Activated CD8-positive, alpha-beta memory T cell treated with anti-CD3 and anti-CD28 coated beads for 36 hours (primary cell): ENCODE measurements around the gene ZNF669. TPM values are rescaled to one million over a fixed set of nuclear protein-coding genes. Genes with fewer than 3 reads are reported as not detected.

Source experiments
- CTCF ChIA-PET: fragments of 350-600 bp; sonication (Branson Sonifier 250); formaldehyde crosslinking; loops from one replicate; lab custom pipeline; 2021; ENCODE audit warnings: antibody characterized with exemption; lab: Charles Lee
- POLR2A ChIA-PET: fragments of 350-600 bp; sonication (Branson Sonifier 250); formaldehyde crosslinking; loops from one replicate; lab custom pipeline; 2021; ENCODE audit warnings: antibody characterized with exemption; lab: Charles Lee
- total RNA-seq, 2 experiments: library from RNA; stranded (reverse); gene quantifications; one replicate each; pipeline ENCODE4 v1.2.3, GENCODE V29; 2021

The ZNF669 gene
- total RNA-seq, 2 experiments from 2014 or later = 7.2 to 8.7 TPM

- CTCF ChIA-PET = no interaction called here
These were observed 25.7 kb downstream of the ZNF669 start, which contains the start of gene ZNF670 for GRCh38 chr1:247078258-247079140. Gene ZNF670 (minus strand): TSS chr1:247078811. CDS start chr1:247078596, 215 bp downstream.

GRCh38 chr1:247077876-247078257 is 26.3 kb downstream of the ZNF669 start:
- CTCF ChIA-PET = no interaction called here

More at GRCh38 chr1:247078258-247079140, 25.7 kb downstream of the ZNF669 start, which contains the start of gene ZNF670:
- POLR2A ChIA-PET = interaction anchor here (0.5 to 1.4 kb wide), 2 partner anchors 26 to 312 kb away, joined by 7 to 10 read pairs; partner anchors contain the start of gene ZNF669

DNA sequence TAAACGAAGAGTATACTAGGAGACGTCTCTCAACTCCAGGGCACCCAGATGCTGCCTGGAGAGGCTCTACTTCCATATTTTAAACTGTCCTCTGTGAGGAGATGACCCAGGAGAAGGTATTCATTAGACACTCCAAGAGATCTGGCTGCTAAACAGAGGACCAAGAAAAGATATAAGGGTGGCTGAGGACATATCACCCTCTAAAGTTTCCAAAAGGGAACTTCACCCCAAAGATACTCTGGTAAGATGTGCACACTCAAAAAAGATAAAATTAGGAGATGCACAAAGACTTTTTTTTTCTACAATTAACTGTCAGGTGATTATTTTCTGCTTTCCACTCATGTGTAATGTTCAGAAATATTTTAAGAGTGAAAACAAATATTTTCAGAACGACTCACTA is 26.9 kb downstream of the ZNF669 start:
- CTCF ChIA-PET = no interaction called here

More at GRCh38 chr1:247077876-247078257, 26.3 kb downstream of the ZNF669 start:
- POLR2A ChIA-PET = interaction anchor here (1.4 kb wide), 1 partner anchor 26 kb away, joined by 10 read pairs; the partner anchor contains the start of gene ZNF669

DNA sequence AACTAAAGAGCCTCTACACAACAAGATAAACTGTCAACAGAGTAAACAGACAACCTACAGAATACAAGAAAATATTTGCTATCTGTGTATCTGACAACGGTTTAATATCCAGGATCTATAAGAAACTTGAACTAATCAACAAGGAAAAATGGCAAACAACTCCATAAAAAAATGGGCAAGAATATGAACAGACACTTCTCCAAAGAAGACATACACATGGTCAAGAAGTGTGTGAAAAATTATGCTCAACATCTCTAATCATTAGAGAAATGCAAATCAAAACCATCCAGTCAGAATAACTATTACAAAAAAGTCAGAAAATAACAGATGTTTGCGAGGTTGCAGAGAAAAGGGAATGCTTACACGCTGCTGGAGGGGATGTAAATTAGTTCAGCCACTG is 33.5 kb downstream of the ZNF669 start:
- ChIA-PET POLR2A (no interaction called here), CTCF (no interaction called here)

More for the DNA sequence above, 26.9 kb downstream of the ZNF669 start:
- POLR2A ChIA-PET = no interaction called here

DNA sequence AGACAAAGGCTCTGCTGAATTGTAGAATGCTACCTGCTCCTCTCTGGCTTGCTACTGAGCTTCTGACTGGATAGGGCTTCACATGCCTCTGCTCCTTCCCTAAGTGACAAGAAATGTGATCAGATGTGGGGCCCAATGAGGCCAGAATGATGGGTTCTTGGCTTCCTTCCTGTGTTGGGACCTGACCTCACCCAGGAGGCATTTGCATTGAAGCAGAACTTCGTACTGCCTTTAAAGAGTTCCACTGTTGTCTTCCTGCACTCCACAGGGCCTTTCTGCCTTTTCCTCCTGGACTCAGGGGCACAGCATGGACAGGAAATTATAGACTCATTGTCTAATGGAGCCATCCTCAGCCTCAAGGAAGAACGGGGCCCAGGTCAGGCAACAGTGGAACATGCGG is 39.9 kb downstream of the ZNF669 start:
- ChIA-PET CTCF (no interaction called here), POLR2A (no interaction called here)

GRCh38 chr1:247060771-247061170 is 43.4 kb downstream of the ZNF669 start:
- CTCF ChIA-PET = no interaction called here

DNA sequence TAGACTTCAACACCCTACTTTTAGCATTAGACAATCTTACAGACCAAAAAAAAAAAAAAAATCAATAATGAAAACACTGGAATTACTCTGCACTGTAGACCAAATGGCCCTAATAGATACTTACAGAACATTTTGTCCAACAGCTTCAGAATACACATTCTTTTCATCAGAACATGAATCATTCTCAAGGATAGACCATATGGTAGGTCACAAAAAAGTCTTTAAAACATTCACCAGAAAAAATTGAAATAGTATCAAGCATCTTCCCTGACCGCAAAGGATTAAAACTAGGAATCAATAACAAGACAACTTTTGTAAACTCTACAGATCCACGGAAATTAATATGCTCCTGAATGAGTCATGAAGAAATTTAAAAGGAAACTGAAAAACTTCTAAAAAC is 48.1 kb downstream of the ZNF669 start:
- POLR2A ChIA-PET = no interaction called here
- CTCF ChIA-PET = no interaction called here

More at GRCh38 chr1:247060771-247061170, 43.4 kb downstream of the ZNF669 start:
- POLR2A ChIA-PET = no interaction called here

DNA sequence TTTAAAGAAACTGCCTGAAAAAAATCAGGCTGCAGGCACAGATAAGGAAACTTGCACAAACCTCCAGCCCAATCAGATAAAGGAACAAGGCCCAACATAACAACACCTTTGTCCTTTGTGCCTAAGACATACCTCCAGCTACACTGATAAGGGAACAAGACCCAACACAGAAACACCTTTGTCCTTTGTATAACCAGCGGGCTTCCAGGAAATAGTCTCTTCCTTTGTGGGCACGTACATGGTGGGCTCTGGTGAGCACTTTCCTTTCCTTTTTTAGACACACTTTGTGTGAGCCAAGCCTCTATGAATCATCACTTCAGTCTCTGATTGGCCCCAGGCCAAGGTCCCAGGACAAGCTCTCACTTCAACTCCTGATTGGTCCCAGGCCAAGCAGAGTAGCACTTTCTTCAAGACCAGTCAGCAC is 49.2 kb downstream of the ZNF669 start:
- CTCF ChIA-PET = no interaction called here
- POLR2A ChIA-PET = no interaction called here

Other genes starting within 250 kb of the ZNF669 start
- 10 to 100 TPM; 57.6 to 62.0 TPM for gene AHCTF1, start 172.4 kb downstream of the ZNF669 start, total RNA-seq
- under 1 TPM; 0.38 to 0.63 TPM for gene ZNF695, start 96.3 kb downstream of the ZNF669 start, total RNA-seq
- 1 to 10 TPM; 3.6 to 4.1 TPM for gene ZNF670, start 25.5 kb downstream of the ZNF669 start, total RNA-seq
- 10 to 100 TPM; 19.4 to 21.9 TPM for gene ZNF124, start 67.7 kb upstream of the ZNF669 start, total RNA-seq
- gene VN1R5, start 151.7 kb upstream of the ZNF669 start, total RNA-seq = not detected
- gene ZNF496, start 227.5 kb upstream of the ZNF669 start, total RNA-seq = 10 to 100 TPM; 20.3 to 23.1 TPM